GM12878 (cell line): Measurements from ENCODE around the gene KLF15.

Source experiments
- ATF2 ChIP-seq: IDR thresholded peaks from 2 replicates; pipeline ENCODE4 v1.6.1; 2012; ENCODE audit warnings: low read length, inconsistent platforms
- EZH2 ChIP-seq: IDR thresholded peaks from 2 replicates; pipeline ENCODE4 v1.6.1; 2012; ENCODE audit warnings: low read depth, mild to moderate bottlenecking, control low read depth, inconsistent platforms, low read length, borderline replicate concordance; ENCODE audit not compliant: control insufficient read depth
- RCOR1 ChIP-seq: conservative IDR thresholded peaks from 2 replicates; pipeline ENCODE4 v1.6.1; 2012; ENCODE audit warnings: low read depth, low read length, improper control_type of control experiment
- ZBTB4 ChIP-seq: fragments of 450-650 bp; formaldehyde crosslinking; IDR thresholded peaks from 2 replicates; pipeline ENCODE4 v1.4.0; 2022; ENCODE audit warnings: mild to moderate bottlenecking, moderate library complexity

GRCh38 chr3:126300761-126301481 is 56.3 kb downstream of the KLF15 start:
- TF ChIP-seq ZBTB4 (CRISPR knock-in tag) (no peak), RCOR1 (no peak), EZH2 (no peak), ATF2 (no peak)
